Mesothelial cell of epicardium (in vitro differentiated cells): ENCODE measurements around the gene SYT8. TPM values are rescaled to one million over a fixed set of nuclear protein-coding genes. Genes with fewer than 3 reads are reported as not detected.

Experiments
- DNase-seq, 2 experiments: peaks; one replicate each; pipeline ENCODE4 v3.0.0; 2021; ENCODE audit warnings: low spot score in 2 of 2; ENCODE audit not compliant: unreplicated experiment in 2 of 2
- H3K27ac Mint-ChIP-seq: 2 replicates; pipeline ENCODE4 v1.8.0; 2021; ENCODE audit warnings: mixed read lengths
- H3K27me3 Mint-ChIP-seq: 2 replicates; pipeline ENCODE4 v1.8.0; 2021; ENCODE audit warnings: low read depth, mixed read lengths
- H3K36me3 Mint-ChIP-seq: 2 replicates; pipeline ENCODE4 v1.8.0; 2021; ENCODE audit warnings: mixed read lengths
- H3K4me1 Mint-ChIP-seq: 2 replicates; pipeline ENCODE4 v1.8.0; 2021; ENCODE audit warnings: mixed read lengths
- H3K4me3 Mint-ChIP-seq: 2 replicates; pipeline ENCODE4 v1.8.0; 2021; ENCODE audit warnings: mild to moderate bottlenecking, moderate library complexity, mixed read lengths
- H3K9me3 Mint-ChIP-seq: 2 replicates; pipeline ENCODE4 v1.8.0; 2021; ENCODE audit warnings: mixed read lengths
- CTCF ChIP-seq: fragments of 200-600 bp; sonication (generic); IDR thresholded peaks from one replicate; pipeline ENCODE4 v1.5.0; 2021; ENCODE audit warnings: antibody characterized with exemption; ENCODE audit not compliant: unreplicated experiment
- total RNA-seq: library from RNA; stranded (reverse); gene quantifications from 3 replicates; pipeline ENCODE4 v1.2.1, GENCODE V29; 2021

Gene SYT8
- total RNA-seq, 1 donor from 2014 or later: 2.1 TPM

DNA sequence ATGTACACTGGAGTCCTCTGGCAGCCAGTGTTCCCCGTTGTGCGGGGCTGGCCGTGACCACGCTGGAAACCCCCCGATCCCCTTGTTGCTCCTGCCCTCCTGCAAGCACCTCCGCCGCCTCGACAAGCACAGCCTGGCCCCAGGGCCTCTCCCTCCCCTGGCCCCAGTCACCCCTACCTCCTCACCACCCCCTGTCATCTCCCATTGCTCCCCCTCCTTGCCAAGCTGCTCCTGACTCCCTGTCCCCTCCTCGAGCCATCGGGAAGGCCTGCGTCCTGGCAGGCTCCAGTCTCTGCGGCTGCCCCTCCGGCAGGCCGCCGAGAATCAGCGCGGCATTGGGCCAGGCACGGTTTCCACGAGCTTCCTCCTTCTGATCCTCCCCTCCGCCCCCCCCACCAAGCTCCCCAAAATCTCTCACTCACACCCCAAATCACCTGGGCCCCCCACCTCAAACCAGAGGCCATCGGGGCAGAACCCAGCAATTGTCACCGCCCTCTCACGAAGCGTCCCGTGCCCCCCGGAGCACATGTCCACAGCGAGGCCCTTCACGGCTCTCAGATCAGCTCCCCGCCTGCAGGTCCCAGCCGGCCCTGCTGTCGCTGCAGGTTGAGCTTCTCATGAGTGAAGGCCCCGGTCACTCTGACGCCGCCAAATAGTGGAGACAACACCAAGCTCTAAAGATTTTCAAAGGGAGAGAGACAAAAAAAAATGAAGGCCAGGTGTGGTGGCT lies 12.4 kb downstream of the SYT8 start:
- H3K36me3 Mint-ChIP-seq: no peaks in the 10 kb centered on the region
- H3K27me3 Mint-ChIP-seq: peaks cover 1% of the 10 kb centered on the region
- H3K4me3 Mint-ChIP-seq: no peak overlapping the region
- peaks cover 20% of the 10 kb centered on the region for H3K4me1 Mint-ChIP-seq
- no peaks in the 10 kb centered on the region for H3K9me3 Mint-ChIP-seq
- TF ChIP-seq CTCF: no peak
- no peak overlapping the region for H3K27ac Mint-ChIP-seq
- no peak for DNase-seq

DNA sequence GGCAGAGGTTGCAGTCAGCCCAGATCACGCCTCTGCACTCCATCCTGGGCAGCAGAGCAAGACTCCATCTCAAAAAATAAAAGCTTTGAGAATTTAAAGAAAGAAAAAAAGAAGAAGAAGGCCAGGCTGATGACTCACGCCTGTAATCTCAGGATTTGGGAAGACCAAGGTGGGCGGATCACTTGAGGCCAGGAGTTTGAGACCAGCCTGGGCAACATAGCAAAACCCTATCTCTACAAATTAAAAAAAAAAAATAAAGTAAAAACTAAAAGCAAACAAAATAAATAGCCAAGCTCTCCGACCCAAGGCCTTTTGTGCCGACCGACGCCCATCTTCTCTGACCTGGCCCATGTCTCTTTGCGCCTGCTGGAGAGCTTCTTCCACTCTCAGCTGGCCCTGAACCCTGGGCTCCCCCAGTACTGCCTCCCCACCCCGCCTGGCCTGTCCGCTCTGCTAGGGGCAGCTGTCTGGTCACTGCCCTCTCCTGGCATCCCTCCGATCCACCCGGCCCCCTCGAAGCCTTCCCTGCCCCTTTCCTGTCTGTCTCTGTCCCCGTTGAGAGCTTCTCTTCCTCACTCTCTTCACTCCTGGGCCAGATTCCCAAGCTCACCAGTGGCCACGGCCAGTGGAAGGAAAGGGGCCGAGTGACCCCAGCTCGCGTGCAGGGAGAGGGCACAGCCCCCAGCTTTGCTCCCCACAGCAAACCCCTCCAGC lies 13.3 kb downstream of the SYT8 start:
- TF ChIP-seq CTCF: no peak
- Mint-ChIP-seq H3K4me3 (no peak overlapping the region), H3K4me1 (peaks cover 19% of the 10 kb centered on the region), H3K9me3 (no peaks in the 10 kb centered on the region), H3K27me3 (peaks cover 1% of the 10 kb centered on the region), H3K27ac (no peak overlapping the region), H3K36me3 (no peaks in the 10 kb centered on the region)
- DNase-seq: no peak

- no peak for DNase-seq
- no peaks in the 10 kb centered on the region for H3K9me3 Mint-ChIP-seq
- H3K36me3 Mint-ChIP-seq: no peaks in the 10 kb centered on the region
- peaks cover 12% of the 10 kb centered on the region for H3K4me1 Mint-ChIP-seq
- TF ChIP-seq CTCF: no peak
- no peak overlapping the region for H3K27ac Mint-ChIP-seq
- H3K27me3 Mint-ChIP-seq: peaks cover 1% of the 10 kb centered on the region
- H3K4me3 Mint-ChIP-seq: no peak overlapping the region
Observed at GRCh38 chr11:1848640-1849430, 14.0 kb downstream of the SYT8 start.

- no peak for TF ChIP-seq CTCF
- H3K4me1 Mint-ChIP-seq: no peaks in the 10 kb centered on the region
- H3K27me3 Mint-ChIP-seq: peaks cover 1% of the 10 kb centered on the region
- no peak overlapping the region for H3K27ac Mint-ChIP-seq
- H3K4me3 Mint-ChIP-seq: no peak overlapping the region
- no peaks in the 10 kb centered on the region for H3K36me3 Mint-ChIP-seq
- no peak for DNase-seq
- no peaks in the 10 kb centered on the region for H3K9me3 Mint-ChIP-seq
Observed at GRCh38 chr11:1851468-1852180, 16.8 kb downstream of the SYT8 start.

DNA sequence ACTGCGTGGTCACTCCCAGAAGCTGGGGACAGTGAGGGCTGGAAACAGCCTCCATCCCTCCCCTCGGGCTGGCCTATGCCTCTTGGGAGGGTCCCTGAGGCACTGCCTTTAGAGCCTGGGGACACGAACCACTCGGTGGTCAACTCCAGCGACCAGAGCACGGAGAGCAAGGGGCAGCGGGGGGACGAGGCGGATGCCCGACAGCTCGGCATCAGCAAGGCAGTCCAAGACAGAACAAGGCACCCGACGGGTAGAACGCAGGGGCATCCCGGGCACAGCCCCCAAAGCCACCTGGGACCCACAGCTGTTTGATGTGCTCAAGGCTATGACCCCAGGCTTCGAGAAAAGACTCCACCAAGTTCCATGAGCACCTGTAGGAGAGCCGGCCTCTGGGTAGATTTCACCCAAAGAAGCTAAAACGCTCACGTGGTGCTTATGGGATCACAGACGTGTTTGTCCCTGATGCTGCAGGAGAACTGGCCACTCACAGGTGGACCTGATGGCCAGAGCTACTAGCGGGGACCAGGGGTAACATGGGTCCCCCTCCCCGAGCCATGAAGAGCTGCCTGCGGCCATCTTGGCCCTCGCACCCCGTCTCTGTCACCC lies 17.6 kb downstream of the SYT8 start:
- H3K27me3 Mint-ChIP-seq: peaks cover under 1% of the 10 kb centered on the region
- H3K27ac Mint-ChIP-seq: no peak overlapping the region
- H3K4me1 Mint-ChIP-seq: no peaks in the 10 kb centered on the region
- no peaks in the 10 kb centered on the region for H3K36me3 Mint-ChIP-seq
- H3K4me3 Mint-ChIP-seq: no peak overlapping the region
- no peaks in the 10 kb centered on the region for H3K9me3 Mint-ChIP-seq
- no peak for TF ChIP-seq CTCF
- no peak for DNase-seq
